ENCODE results near the gene SPRYD7.
"Not testable (repeated sequence)": the region's sequence is repeated elsewhere in the genome, so short reads cannot be mapped to it uniquely, and the experiment has no call there.

SPRYD7 gene, protein sequence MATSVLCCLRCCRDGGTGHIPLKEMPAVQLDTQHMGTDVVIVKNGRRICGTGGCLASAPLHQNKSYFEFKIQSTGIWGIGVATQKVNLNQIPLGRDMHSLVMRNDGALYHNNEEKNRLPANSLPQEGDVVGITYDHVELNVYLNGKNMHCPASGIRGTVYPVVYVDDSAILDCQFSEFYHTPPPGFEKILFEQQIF

GRCh38 chr13:49936075-49936967, at the start of gene SPRYD7:
Gene SPRYD7 (minus strand): TSS chr13:49936340. CDS start chr13:49936235, 105 bp downstream.
- peak; percentile 76 for DNase-seq

DNA sequence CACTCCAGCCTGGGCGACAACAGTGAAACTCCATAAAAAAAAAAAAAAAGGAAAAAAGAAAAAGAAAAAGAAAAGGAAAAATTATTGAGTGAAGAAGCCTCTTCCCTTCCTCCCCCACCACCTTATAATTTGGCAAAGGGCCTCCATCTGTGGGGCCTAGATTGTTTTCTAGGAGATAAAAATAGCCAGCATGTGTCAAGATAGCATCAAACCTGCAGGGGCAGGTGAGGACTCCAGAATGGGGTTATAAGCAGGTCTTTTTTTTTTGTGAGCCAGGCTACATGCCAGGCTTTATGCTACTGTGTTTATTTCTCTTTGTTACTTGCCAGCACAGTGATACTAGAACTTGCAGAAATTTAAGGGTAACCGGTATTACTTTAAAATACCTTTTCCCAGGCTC, 49.0 kb upstream of the SPRYD7 start:
- no peak for DNase-seq

DNA sequence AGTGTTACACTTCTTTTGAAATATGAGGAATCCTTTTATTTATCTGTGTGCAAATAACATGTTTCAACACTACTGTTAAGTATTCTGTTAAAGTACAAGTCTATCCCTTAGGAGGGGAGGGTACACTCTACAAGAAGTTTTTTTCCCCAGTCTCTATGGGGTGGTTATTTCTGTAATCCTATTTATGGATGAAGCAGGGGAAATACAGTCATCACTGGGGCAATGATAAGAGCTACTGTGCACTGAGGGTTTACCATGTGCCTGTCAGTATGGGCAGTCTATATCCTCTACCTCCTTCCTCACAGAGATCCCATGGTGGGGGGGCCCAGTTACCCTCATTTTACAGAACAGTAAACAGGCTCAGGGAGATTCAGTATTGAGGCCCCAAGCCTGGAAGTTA, 44.1 kb upstream of the SPRYD7 start:
- DNase-seq = no peak

DNA sequence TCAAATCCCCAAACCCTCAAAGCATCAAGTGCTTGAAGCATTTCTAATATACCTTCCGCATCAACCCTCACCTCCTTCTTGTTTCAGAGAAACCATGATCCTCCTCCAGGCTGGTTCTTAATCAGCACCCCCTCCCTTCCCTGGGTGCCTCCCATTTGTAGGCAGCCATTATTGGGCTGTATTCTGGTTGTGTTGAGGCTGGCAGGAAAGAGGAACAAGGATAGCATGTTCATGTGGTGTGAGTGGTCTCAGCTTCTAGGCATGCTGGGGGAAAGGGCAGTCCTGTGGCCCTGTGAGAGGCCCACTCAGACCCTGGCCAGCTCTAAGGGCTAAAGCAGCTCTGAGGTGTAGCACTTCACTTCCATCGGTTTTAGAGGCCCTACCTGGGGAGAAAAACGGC, 41.9 kb upstream of the SPRYD7 start:
- DNase-seq = no peak

GRCh38 chr13:49976314-49977258, 40.4 kb upstream of the SPRYD7 start:
- peak; percentile 14 for DNase-seq

GRCh38 chr13:49975826-49976225, 39.7 kb upstream of the SPRYD7 start:
- DNase-seq = no peak

- no peak for DNase-seq
These were observed 36.6 kb upstream of the SPRYD7 start for GRCh38 chr13:49972709-49973108.

GRCh38 chr13:49967456-49967855, 31.3 kb upstream of the SPRYD7 start:
- no peak for DNase-seq

DNA sequence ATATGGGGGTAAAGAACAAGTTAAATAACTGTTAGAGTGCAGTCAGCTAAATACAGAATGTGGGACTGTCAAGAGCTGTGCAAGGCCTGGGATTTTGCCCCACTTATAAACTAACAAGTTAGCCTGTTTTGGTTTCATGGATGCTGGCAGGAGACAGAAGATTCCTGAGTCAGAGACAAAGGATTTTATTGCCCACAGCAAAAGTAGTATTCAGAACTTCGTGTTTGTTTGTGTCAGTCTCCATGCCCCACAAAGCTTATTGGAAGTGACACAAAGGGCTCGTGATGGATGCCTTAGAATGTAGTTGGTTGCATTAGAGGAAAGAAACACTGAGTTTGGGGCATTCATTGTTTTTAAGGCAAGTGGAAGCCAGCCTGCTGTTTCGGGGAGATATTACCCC, 22.2 kb upstream of the SPRYD7 start:
- no peak for DNase-seq

DNA sequence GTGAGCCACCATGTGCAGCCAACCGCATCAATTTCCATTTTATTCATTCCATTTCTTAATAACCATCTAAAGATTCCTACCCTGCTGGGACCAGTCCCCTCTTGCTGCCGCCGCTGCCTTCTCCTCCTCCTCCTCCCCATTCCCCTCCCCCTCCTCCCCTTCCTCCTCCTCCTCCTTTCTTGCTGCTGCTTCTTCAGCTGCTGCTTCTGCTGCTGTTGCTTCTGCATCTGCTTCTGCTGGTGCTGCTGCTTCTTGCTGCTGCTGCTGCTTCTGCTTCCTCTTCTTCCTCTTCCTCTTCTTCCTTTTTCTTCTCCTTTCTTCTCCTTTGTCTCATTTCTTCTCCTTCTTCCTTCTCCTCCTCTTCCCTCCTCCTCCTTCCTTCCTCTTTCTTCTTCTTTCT, 20.0 kb upstream of the SPRYD7 start:
- no peak for DNase-seq

DNA sequence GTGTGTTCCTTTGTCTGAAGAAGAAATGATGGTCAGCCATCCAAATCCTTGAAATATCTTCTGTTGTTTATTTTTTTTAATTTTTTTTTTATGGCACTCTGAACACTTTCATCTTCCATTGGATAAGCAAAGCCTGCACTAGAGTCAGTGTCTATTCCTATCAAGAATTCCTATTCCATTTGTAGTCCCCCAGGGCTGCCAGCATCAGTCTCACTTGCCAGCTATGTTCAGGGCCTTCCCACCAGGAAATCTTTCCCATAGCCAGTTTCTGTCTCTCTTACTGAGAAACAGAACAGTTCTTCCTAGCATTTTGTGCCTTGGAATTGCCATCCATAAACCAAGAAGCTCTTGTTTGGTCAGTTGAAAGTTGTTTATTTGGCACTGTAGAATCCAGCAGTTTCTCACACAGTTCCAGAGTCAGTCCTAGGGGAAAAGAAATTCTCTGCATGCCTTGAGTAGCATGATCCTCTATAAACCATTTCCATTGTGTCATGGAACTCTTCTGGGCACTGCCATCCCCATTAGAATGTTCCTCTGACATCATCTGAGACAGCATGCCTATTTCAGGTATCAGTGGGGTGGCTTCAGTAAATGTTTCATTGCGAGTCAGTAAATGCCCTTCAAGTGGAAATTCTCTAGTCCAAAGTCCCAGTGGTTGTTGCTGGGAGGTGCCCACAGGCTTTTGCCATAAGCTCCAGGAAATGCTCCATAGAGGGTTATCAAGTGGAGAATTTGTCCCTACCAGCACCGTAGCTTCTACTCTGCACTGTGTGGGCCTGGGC, 18.7 kb upstream of the SPRYD7 start:
- no peak for DNase-seq

DNA sequence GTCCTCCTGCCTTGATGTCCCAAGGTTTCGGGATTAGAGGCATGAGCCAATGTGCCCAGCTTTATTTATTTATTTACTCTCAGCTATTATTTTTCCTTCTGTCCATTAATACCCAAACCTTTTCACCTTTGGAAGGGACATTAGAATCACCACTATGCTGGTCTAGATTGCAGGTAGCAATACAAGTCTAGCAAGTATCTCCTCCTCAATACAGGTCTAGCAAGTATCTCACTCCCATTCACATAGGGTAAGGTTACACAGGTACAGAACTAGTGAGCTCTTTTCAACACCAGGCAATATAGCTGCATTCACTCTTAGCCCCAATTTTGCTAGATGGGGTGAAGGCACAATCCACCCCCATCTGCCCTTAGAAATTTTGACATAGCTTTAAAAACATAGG, 17.4 kb upstream of the SPRYD7 start:
- DNase-seq = no peak

DNA sequence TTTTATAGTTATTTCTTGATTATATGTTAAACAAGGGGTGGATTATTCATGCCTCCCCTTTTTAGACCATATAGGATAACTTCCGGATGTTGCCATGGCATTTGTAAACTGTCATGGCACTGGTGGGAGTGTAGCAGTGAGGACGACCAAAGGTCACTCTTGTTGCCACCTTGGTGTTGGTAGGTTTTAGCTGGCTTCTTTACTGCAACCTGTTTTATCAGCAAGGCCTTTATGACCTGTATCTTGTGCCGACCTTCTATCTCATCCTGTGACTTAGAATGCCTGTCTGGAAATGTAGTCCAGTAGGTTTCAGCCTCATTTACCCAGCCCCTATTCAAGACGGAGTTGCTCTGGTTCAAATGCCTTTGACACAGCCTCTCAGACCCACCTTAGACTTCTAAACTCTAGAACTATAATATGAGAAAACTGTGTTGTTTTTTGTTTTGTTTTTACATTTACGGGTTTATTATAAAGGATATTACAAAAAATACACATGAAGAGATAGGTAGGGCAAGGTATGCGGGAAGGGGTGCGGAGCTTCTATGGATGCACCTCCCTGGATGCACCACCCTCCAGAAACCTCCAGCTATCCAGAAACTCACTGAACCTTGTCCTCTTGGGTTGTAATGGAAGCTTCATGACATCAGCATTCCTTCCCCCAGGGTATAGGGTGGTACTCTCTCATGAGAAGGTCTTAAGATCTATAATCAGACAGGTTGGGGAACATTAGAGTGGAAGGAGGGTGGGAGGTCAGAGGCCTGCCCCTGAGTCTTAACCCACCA, 15.8 kb upstream of the SPRYD7 start:
- no peak for DNase-seq

DNA sequence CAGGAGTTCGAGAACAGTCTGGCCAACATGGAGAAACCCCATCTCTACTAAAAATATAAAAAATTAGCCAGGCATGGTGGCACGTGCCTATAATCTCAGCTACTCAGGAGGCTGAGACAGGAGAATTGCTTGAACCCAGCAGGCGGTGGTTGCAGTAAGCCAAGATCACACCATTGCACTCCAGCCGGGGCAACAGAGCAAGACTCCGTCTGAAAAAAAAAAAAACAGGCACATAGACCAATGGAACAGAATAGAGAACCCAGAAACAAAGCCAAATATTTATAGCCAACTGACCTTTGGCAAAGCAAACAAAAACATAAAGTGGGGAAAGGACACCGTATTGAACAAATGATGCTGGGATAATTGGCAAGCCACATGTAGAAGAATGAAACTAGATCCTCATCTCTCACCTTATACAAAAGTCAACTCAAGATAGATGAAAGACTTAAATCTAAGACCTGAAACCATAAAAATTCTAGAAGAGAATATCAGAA, 12.7 kb upstream of the SPRYD7 start:
- DNase-seq = not testable (repeated sequence)

- no peak for DNase-seq
These were observed 3.2 kb upstream of the SPRYD7 start for GRCh38 chr13:49939321-49939720.

DNA sequence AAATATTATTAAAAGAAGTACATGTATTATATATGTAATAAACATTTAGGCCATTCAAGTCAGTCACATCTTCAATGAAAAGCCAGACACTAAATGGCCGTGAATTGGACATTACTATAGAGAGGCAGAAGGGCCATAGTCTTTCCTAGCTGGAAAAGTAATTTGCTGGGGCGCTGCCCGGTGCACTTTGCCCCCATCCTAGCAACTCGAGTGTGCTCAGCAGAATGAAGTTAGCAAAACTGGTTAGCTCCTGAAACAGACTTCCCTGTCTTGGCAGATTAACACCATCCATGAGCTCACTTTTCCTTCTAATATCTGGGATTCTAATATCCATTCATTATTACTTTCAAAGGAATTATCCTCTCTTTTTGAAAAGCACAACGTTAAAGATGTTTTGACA, 2.8 kb upstream of the SPRYD7 start:
- no peak for DNase-seq

DNA sequence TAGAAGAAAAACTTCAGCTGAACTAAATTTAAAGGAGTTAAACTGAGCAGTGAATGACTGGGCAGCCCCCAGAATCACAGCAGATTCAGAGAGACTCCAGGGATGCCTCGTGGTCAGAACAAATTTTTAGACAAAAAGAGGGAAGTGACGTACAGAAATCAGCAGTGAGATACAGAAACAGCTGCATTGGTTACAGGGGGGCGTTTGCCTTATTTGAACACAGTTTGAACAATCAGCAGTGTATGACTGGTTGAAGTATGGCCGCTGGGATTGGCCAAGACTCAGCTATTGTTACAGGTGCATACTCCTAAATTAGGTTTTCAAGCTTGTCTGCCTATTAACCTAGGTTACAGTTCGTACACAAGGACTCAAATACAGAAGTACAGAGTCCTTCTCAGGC, 2.2 kb upstream of the SPRYD7 start:
- no peak for DNase-seq

GRCh38 chr13:49936968-49937273, 781 bp upstream of the SPRYD7 start:
- DNase-seq = no peak

- no peak for DNase-seq
These were observed 717 bp downstream of the SPRYD7 start for GRCh38 chr13:49935171-49936074.

DNA sequence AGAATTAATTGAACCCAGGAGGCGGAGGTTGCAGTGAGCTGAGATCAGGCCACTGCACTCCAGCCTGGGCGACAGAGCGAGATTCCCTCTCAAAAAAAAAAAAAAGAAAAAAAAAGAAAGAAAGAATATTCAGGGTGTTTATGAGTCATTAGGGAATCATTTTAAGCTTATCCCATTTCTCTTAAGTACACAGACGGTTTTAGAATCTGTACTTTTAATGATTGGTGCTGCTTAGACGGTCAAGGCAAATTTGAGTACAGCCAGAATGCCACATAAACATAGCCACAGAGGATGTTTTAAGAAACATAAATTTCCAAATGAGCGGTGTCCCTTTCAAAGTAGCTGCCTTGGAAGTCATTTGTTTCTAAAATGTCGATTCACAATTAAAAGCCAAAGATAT, 2.6 kb downstream of the SPRYD7 start:
- DNase-seq = no peak

DNA sequence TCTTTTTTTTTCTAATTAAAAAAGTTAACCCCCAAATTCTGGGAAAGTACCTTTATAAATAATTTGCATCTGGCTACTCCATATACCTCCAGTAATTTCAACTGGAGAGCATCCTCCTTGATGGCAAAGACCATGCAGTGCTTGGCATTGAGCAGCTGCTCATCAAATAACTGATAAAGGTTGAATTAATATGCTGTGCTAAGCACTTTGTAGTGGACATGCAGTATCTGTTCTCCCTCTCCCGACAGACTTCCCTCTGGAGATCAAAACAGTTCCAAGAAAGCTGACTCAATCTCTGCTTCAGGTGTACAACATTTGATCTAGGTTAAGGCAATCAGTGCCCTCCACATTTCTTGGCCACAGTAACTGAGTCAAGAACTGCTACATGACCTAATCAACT, 3.3 kb downstream of the SPRYD7 start:
- no peak for DNase-seq

Measured in NCI-H2029 treated with DMSO at 0.1 percent for 48 hours (cell line).